HCT116 (cell line): ENCODE results near the gene ITGA11. TPM values are rescaled to one million over a fixed set of nuclear protein-coding genes. Genes with fewer than 3 reads are reported as not detected.

Experiments used
- ATAC-seq: fragments of 200-7000 bp; cut with Tn5 transposase; 2 replicates; pipeline ENCODE4 v1.9.1; 2020; ENCODE audit warnings: mild to moderate bottlenecking, moderate library complexity
- BruUV-seq: library from RNA; stranded (reverse); fragments of 400-500 nt; replicated peaks from 2 replicates; lab custom pipeline; 2021; lab: Mats Ljungman, UMichigan
- CTCF ChIA-PET: fragments of 300-600 bp; sonication (Branson Sonifier 250); formaldehyde crosslinking; loops from one replicate; lab custom pipeline; 2021; ENCODE audit warnings: antibody characterized with exemption; lab: Charles Lee
- POLR2A ChIA-PET: fragments of 300-600, 350-600 bp; sonication (Branson Sonifier 250); formaldehyde crosslinking; loops from one replicate; lab custom pipeline; 2021; ENCODE audit warnings: antibody characterized with exemption; lab: Charles Lee
- RAD21 ChIA-PET, 2 experiments: fragments of 300-600 bp; sonication (Branson Sonifier 250); formaldehyde crosslinking; loops; one replicate each; lab custom pipeline; 2023; ENCODE audit warnings: low total read pairs in 2 of 2; ENCODE audit not compliant: uncharacterized antibody in 2 of 2, unreplicated experiment in 2 of 2, low non-redundant PET in 1 of 2; lab: Charles Lee
- DNase-seq: peaks from one replicate; pipeline ENCODE4 v3.0.0-alpha.2; 2010; ENCODE audit warnings: low read depth, low spot score
- H2AFZ ChIP-seq: fragments of 200-600 bp; shearing (Covaris generic), sonication (generic); 2 replicates; pipeline ENCODE4 v1.6.1; 2017; ENCODE audit warnings: low read depth, mixed run types, mixed read lengths, antibody characterized with exemption, low read length; ENCODE audit not compliant: poor library complexity, severe bottlenecking
- H3K27ac ChIP-seq: 2 replicates; pipeline ENCODE4 v1.5.1; 2012; ENCODE audit warnings: low read depth, low read length
- H3K27me3 ChIP-seq: fragments of 200-600 bp; sonication (generic); 2 replicates; pipeline ENCODE4 v1.6.1; 2016; ENCODE audit warnings: mixed run types, low read length, mixed read lengths; ENCODE audit not compliant: insufficient read depth
- H3K36me3 ChIP-seq, 2 experiments: fragments of 200-500 bp in 1 of 2; fragments of 200-600 bp in 1 of 2; sonication (Bioruptor generic) in 1 of 2; sonication (generic) in 1 of 2; 2 replicates each; pipeline versions ENCODE4 v1.5.1 to v1.6.1; 2014 to 2016; ENCODE audit warnings: low read length in 2 of 2, inconsistent platforms in 1 of 2, mixed read lengths in 1 of 2, mixed run types in 1 of 2; ENCODE audit not compliant: insufficient read depth in 2 of 2, control insufficient read depth in 1 of 2
- H3K4me1 ChIP-seq, 2 experiments: fragments of 200-600 bp in 1 of 2; sonication (generic) in 1 of 2; 2 replicates each; pipeline versions ENCODE4 v1.5.1 to v1.6.1; 2012 to 2017; ENCODE audit warnings: low read length in 2 of 2, inconsistent platforms in 1 of 2, mild to moderate bottlenecking in 1 of 2, mixed read lengths in 1 of 2, mixed run types in 1 of 2, moderate library complexity in 1 of 2; ENCODE audit not compliant: insufficient read depth in 2 of 2, control insufficient read depth in 1 of 2
- H3K4me2 ChIP-seq: fragments of 200-600 bp; sonication (generic); 2 replicates; pipeline ENCODE4 v1.6.1; 2017; ENCODE audit warnings: mixed run types, low read length, mixed read lengths
- H3K4me3 ChIP-seq, 2 experiments: fragments of 200-600 bp in 1 of 2; sonication (generic) in 1 of 2; replicated peaks in 1 of 2; 2 replicates each; pipeline ENCODE4 v1.5.1; 2011 to 2016; ENCODE audit warnings: low read length in 2 of 2, control low read depth in 1 of 2, low read depth in 1 of 2, mild to moderate bottlenecking in 1 of 2, mixed read lengths in 1 of 2, mixed run types in 1 of 2
- H3K79me2 ChIP-seq: fragments of 200-600 bp; sonication (generic); 2 replicates; pipeline ENCODE4 v1.6.1; 2017; ENCODE audit warnings: mild to moderate bottlenecking, mixed run types, low read length, moderate library complexity, mixed read lengths; ENCODE audit not compliant: insufficient read depth
- H3K9ac ChIP-seq: fragments of 200-600 bp; sonication (generic); 2 replicates; pipeline ENCODE4 v1.6.1; 2016; ENCODE audit warnings: low read length, mixed read lengths
- H3K9me2 ChIP-seq: fragments of 200-600 bp; sonication (generic), shearing (Covaris generic); 2 replicates; pipeline ENCODE4 v1.6.1; 2017; ENCODE audit warnings: mixed run types, mild to moderate bottlenecking, moderate library complexity; ENCODE audit not compliant: insufficient read depth
- H3K9me3 ChIP-seq, 2 experiments: fragments of 200-500 bp in 1 of 2; fragments of 200-600 bp in 1 of 2; sonication (Bioruptor generic) in 1 of 2; sonication (generic) in 1 of 2; 2 replicates each; pipeline ENCODE4 v1.6.1; 2014 to 2017; ENCODE audit warnings: low read length in 2 of 2, mixed read lengths in 2 of 2, inconsistent platforms in 1 of 2, low read depth in 1 of 2, mild to moderate bottlenecking in 1 of 2, mixed run types in 1 of 2, moderate library complexity in 1 of 2; ENCODE audit not compliant: control insufficient read depth in 1 of 2, insufficient read depth in 1 of 2
- H4K20me1 ChIP-seq: fragments of 200-600 bp; sonication (generic), shearing (Covaris generic); 2 replicates; pipeline ENCODE4 v1.6.1; 2017; ENCODE audit warnings: mixed run types, mild to moderate bottlenecking, moderate library complexity; ENCODE audit not compliant: insufficient read depth
- CBX3 ChIP-seq: IDR thresholded peaks from 2 replicates; pipeline ENCODE4 v1.6.1; 2012; ENCODE audit warnings: low read depth
- CEBPB ChIP-seq: IDR thresholded peaks from 2 replicates; pipeline ENCODE4 v1.6.1; 2012; ENCODE audit warnings: low read depth
- EGR1 ChIP-seq: IDR thresholded peaks from 2 replicates; pipeline ENCODE4 v1.6.1; 2012; ENCODE audit warnings: low read depth
- ELF1 ChIP-seq: IDR thresholded peaks from 2 replicates; pipeline ENCODE4 v1.6.1; 2012; ENCODE audit warnings: low read depth, borderline replicate concordance
- EZH2 ChIP-seq: fragments of 200-600 bp; sonication (generic); IDR thresholded peaks from 2 replicates; pipeline ENCODE4 v1.6.1; 2017; ENCODE audit warnings: antibody characterized with exemption, mixed run types
- EZH2phosphoT487 ChIP-seq: fragments of 200-600 bp; IDR thresholded peaks from 2 replicates; pipeline ENCODE4 v1.6.1; 2018; ENCODE audit warnings: antibody characterized with exemption, borderline replicate concordance
- FOSL1 ChIP-seq: IDR thresholded peaks from 2 replicates; pipeline ENCODE4 v1.6.1; 2012; ENCODE audit warnings: low read depth
- POLR2A ChIP-seq: IDR thresholded peaks from 2 replicates; pipeline ENCODE4 v1.7.0; 2011; ENCODE audit warnings: borderline replicate concordance; ENCODE audit not compliant: insufficient read depth, insufficient read length; ENCODE audit errors: extremely low read depth
- POLR2AphosphoS5 ChIP-seq: IDR thresholded peaks from 2 replicates; pipeline ENCODE4 v1.6.1; 2011; ENCODE audit warnings: mild to moderate bottlenecking, low read depth, low read length, moderate library complexity
- RAD21 ChIP-seq: IDR thresholded peaks from 2 replicates; pipeline ENCODE4 v1.6.1; 2012; ENCODE audit warnings: low read depth, mild to moderate bottlenecking
- SIN3A ChIP-seq: IDR thresholded peaks from 2 replicates; pipeline ENCODE4 v1.6.1; 2012; ENCODE audit warnings: low read depth
- SRF ChIP-seq: IDR thresholded peaks from 2 replicates; pipeline ENCODE4 v1.6.1; 2012; ENCODE audit warnings: low read depth
- TCF7L2 ChIP-seq: IDR thresholded peaks from 2 replicates; pipeline ENCODE4 v1.7.0; 2011; ENCODE audit warnings: borderline replicate concordance, inconsistent platforms; ENCODE audit not compliant: insufficient read depth, insufficient read length; ENCODE audit errors: extremely low read depth
- ZFX ChIP-seq: fragments of 450-650 bp; IDR thresholded peaks from 2 replicates; pipeline ENCODE4 v1.6.1; 2017
- intact Hi-C: fragments of 100-400 bp; cut with micrococcal nuclease; formaldehyde crosslinking; loops from 2 replicates; pipeline ENCODE4 v1.10.0; 2022
- total RNA-seq: library from RNA; stranded (reverse); gene quantifications from one replicate; pipeline ENCODE4 v1.2.1, GENCODE V29; 2021; ENCODE audit not compliant: unreplicated experiment
- TF ChIP-seq, protein P1 (sequence below): IDR thresholded peaks from 2 replicates; pipeline ENCODE4 v1.6.1; 2011; ENCODE audit warnings: mild to moderate bottlenecking, low read length, moderate library complexity; ENCODE audit not compliant: insufficient replicate concordance; ENCODE audit errors: extremely low read depth
- TF ChIP-seq, protein P2 (sequence below), 3 experiments: fragments of 200-600 bp in 1 of 3; sonication (generic) in 1 of 3; IDR thresholded peaks in 2 of 3; conservative IDR thresholded peaks in 1 of 3; 2 replicates each; pipeline ENCODE4 v1.5.1; 2012 to 2017; ENCODE audit warnings: low read depth in 2 of 3, low read length in 2 of 3, antibody characterized with exemption in 1 of 3, borderline replicate concordance in 1 of 3, control low read depth in 1 of 3, mild to moderate bottlenecking in 1 of 3, mixed read lengths in 1 of 3, mixed run types in 1 of 3, moderate library complexity in 1 of 3; ENCODE audit not compliant: insufficient read depth in 1 of 3
- TF ChIP-seq, protein P3 (sequence below): IDR thresholded peaks from 2 replicates; pipeline ENCODE4 v1.6.1; 2012

Gene ITGA11
- total RNA-seq, 1 experiment from 2014 or later: not detected

DNA sequence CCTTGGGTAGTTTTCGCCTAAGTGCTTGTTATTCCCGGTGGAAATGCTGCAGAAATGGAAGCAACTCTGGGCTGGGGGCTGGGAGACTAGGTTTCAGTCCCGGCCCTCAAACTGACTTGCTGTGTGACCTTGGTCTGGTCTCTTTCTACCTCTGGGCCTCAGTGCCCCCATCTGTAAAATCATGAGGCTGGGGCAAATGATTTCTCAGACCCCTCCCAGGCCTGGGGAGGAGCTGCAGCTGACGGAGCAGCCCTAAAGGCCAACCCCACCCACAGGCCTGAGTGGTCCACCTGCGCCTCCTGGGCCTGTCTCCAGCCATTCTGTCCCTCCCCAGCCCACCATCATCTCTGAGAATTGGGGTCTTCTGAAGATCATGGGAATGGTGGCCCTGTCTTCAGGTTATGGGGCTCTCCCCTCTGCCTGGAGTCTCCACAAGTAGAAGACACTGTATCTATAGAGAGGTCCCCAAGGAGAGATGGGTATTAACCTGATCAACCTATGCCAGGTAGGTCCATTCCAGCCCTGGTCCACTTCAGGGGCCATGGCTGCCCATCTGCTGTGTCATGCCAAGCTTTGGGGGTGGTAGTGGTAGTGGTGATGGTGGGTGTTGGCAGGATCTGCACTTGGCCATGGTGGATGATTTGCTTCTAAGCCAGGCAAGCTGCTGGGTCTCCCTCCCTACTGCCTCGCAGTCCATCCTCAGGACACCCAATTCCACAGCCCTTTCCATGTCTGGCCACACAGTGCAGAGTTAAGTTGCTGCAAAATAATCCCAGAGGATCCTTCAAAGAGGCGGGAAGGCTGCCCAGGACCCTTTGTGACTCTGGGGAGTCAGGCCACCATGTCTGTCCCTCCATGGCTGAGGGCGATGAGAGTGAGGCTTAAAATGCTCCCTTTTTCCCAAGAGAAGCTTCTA is 46.0 kb downstream of the ITGA11 start:
- Histone ChIP-seq H4K20me1 (no peaks in the 10 kb centered on the region), H3K9me2 (no peaks in the 10 kb centered on the region), H3K27ac (no peak overlapping the region), H3K4me2 (no peak overlapping the region), H2AFZ (no peak overlapping the region), H3K4me1 (peaks cover 0 to 3% of the 10 kb centered on the region in 2 experiments; a peak in 1 of 4 replicates), H3K27me3 (peaks cover 12% of the 10 kb centered on the region), H3K9ac (no peak overlapping the region), H3K79me2 (no peaks in the 10 kb centered on the region), H3K9me3 (no peaks in the 10 kb centered on the region; a peak in 1 of 4 replicates), H3K36me3 (no peaks in the 10 kb centered on the region), H3K4me3 (no peak overlapping the region)
- intact Hi-C loops: no loop called here
- ChIA-PET POLR2A (no interaction called here), RAD21 (no interaction called here), CTCF (interaction anchor here (1.2 kb wide), 1 partner anchor 79 kb away, joined by 3 read pairs; no protein-coding TSS in a partner anchor)
- DNase-seq (no peak), ATAC-seq (no peak)
- TF ChIP-seq EZH2phosphoT487: no peak
- no TSS peak for BruUV-seq

DNA sequence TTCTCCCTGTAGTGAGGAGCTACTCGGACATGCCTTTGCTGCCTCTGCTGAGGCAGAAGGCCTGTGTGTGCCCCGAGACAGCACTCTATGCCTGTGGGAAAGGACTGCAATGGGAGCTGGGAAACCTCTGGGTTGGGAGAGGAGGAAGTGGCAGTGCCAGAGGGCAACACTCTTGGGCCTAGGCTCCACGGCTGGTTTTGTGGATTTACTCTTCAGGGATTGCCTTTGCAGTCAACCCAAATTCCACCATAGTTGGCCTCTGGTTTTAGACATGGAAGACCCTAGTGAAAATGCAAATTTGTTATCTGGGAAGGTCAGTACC is 46.8 kb downstream of the ITGA11 start:
- Histone ChIP-seq H3K9me2 (no peaks in the 10 kb centered on the region), H3K79me2 (no peaks in the 10 kb centered on the region), H3K4me2 (no peak overlapping the region), H3K27me3 (peaks cover 12% of the 10 kb centered on the region), H3K4me1 (no peaks in the 10 kb centered on the region; a peak in 1 of 4 replicates), H3K36me3 (no peaks in the 10 kb centered on the region), H3K4me3 (no peak overlapping the region), H3K9me3 (no peaks in the 10 kb centered on the region; a peak in 1 of 4 replicates), H4K20me1 (no peaks in the 10 kb centered on the region), H2AFZ (no peak overlapping the region), H3K27ac (no peak overlapping the region), H3K9ac (no peak overlapping the region)
- ChIA-PET CTCF (no interaction called here), RAD21 (no interaction called here), POLR2A (no interaction called here)
- intact Hi-C loops: no loop called here
- ATAC-seq (no peak), DNase-seq (no peak)
- no TSS peak for BruUV-seq
- TF ChIP-seq CEBPB (no peak), SRF (no peak), EGR1 (no peak), ELF1 (no peak), TCF7L2 (no peak), POLR2A (no peak), EZH2 (no peak), POLR2AphosphoS5 (no peak), SIN3A (no peak), ZFX (no peak), CBX3 (no peak), RAD21 (no peak), EZH2phosphoT487 (no peak), FOSL1 (no peak)
- TF ChIP-seq, protein P1, sequence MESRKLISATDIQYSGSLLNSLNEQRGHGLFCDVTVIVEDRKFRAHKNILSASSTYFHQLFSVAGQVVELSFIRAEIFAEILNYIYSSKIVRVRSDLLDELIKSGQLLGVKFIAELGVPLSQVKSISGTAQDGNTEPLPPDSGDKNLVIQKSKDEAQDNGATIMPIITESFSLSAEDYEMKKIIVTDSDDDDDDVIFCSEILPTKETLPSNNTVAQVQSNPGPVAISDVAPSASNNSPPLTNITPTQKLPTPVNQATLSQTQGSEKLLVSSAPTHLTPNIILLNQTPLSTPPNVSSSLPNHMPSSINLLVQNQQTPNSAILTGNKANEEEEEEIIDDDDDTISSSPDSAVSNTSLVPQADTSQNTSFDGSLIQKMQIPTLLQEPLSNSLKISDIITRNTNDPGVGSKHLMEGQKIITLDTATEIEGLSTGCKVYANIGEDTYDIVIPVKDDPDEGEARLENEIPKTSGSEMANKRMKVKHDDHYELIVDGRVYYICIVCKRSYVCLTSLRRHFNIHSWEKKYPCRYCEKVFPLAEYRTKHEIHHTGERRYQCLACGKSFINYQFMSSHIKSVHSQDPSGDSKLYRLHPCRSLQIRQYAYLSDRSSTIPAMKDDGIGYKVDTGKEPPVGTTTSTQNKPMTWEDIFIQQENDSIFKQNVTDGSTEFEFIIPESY: no peak
- TF ChIP-seq, protein P2, sequence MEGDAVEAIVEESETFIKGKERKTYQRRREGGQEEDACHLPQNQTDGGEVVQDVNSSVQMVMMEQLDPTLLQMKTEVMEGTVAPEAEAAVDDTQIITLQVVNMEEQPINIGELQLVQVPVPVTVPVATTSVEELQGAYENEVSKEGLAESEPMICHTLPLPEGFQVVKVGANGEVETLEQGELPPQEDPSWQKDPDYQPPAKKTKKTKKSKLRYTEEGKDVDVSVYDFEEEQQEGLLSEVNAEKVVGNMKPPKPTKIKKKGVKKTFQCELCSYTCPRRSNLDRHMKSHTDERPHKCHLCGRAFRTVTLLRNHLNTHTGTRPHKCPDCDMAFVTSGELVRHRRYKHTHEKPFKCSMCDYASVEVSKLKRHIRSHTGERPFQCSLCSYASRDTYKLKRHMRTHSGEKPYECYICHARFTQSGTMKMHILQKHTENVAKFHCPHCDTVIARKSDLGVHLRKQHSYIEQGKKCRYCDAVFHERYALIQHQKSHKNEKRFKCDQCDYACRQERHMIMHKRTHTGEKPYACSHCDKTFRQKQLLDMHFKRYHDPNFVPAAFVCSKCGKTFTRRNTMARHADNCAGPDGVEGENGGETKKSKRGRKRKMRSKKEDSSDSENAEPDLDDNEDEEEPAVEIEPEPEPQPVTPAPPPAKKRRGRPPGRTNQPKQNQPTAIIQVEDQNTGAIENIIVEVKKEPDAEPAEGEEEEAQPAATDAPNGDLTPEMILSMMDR (IDR thresholded peaks at IDR 0.05 in 2 of 3, conservative IDR thresholded peaks at IDR 0.05 in 1 of 3; ENCODE audit: borderline replicate concordance in 1 of 3, insufficient read depth in 1 of 3, low read depth in 2 of 3, low read length in 2 of 3): no peak
- TF ChIP-seq, protein P3, sequence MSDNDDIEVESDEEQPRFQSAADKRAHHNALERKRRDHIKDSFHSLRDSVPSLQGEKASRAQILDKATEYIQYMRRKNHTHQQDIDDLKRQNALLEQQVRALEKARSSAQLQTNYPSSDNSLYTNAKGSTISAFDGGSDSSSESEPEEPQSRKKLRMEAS: no peak
